Activated CD4-positive, alpha-beta T cell treated with anti-CD3 and anti-CD28 coated beads, Interleukin-2, amount 50 U/mL, for 24 hours (primary cell): ENCODE results near the gene OR52M1.
"Not testable (repeated sequence)": the region's sequence is repeated elsewhere in the genome, so short reads cannot be mapped to it uniquely, and the experiment has no call there.

Source experiments
- DNase-seq, 2 donors: peaks; one replicate each; pipeline ENCODE4 v3.0.0-alpha.2; 2020; ENCODE audit warnings: low read depth in 1 of 2, low spot score in 1 of 2

The OR52M1 gene

DNA sequence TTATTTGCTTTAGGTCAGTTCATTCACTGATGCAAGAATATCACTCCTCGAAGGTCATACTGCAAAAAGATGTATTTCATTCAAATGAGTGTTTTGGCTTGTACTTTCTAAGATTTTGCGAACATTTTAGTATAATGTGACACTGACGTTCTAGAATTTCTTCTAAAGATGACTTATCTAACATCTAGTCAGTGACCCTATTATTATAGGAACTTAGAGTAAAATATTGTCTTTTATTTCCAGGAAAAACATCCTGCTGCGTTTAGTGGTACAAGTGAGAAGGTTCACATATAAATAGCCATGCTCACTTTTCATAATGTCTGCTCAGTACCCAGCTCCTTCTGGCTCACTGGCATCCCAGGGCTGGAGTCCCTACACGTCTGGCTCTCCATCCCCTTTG is at the start of gene OR52M1:
Gene OR52M1 (plus strand): TSS at position 301 of the 400 bp plus-strand sequence. CDS start 0 bp downstream, at position 301.
- no peak for DNase-seq

DNA sequence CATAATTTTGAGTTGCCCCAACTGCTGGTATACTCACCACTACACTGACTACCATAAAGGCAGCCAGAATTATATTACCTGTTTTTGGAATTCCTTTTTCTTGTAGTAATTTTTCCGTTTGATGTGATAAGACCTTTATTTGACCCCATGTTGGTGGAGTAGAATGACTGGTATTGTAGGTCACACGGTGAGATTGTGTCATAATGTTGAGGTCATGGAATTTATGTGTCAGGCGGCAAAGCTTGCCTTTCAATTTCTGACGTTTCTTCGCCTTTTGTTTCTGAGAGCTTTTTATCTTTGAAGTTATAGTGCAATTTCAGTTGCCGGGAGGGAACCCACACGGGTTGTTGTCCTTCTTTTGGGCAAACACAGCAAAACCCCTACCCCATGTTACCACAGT is 49.5 kb upstream of the OR52M1 start:
- no peak for DNase-seq

GRCh38 chr11:4495986-4496385 is 49.0 kb upstream of the OR52M1 start:
- DNase-seq = no peak

GRCh38 chr11:4496557-4497248 is 48.3 kb upstream of the OR52M1 start:
- DNase-seq = no peak

DNA sequence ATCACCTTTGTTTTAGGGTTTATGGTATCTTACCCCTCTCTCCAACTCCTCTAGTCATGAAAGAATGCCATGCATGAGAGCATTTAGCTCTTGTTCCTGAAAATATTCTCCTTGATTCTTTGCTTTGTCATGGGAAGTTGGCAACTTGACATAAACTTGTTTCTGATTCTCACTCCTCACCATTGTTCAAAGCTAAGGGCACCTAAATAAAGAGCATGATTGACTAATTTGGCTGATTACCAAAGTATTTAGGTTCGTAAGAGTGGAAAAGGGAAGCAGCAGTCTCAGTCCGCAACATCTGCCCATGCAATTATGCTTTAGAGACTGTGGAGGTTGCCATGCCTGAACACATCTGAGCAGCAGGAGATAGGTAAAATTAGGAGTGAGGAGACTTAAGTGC is 36.1 kb upstream of the OR52M1 start:
- DNase-seq = no peak

- DNase-seq = no peak
These were observed 33.4 kb upstream of the OR52M1 start for GRCh38 chr11:4511282-4512245.

GRCh38 chr11:4514196-4514595 is 30.8 kb upstream of the OR52M1 start:
- no peak for DNase-seq

DNA sequence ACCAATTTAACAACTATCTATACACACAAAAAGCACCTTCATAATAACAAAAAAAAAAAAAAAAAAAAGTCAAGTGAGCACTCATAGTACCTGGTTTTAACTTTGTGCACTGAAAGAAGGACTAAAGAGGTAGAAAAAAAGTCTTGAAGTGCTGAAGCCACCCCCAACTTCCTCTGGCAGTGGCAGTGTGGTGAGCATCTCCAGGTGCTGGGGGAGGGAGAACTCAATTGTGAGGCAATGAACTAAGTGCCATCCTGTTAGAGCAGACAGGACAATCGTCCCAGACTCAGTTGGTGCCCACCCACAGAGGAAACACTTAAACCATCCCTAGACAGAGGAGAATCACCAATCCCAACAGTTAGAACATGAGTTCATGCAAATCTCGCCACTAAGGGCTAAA is 22.7 kb upstream of the OR52M1 start:
- no peak for DNase-seq

DNA sequence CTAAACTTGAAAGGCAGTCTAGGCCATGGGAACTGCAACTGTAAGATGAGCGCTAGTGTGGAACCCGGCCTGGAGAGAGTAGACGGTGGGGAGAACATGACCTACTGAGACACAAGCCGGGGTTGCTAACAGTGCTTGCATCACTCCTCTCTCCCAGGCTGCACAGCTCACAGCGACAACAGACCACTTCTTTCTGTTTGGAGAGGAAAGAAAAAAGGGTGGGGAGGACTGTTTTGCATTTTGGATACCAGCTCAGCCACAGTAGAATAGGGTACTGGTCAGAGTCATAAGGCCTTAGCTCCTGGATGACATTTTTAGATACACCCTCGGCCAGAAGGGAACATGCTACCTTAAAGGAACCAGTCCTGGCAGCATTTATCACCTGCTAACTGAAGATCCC is 22.2 kb upstream of the OR52M1 start:
- no peak for DNase-seq

- no peak for DNase-seq
These were observed 21.3 kb upstream of the OR52M1 start for GRCh38 chr11:4523666-4524065.

DNA sequence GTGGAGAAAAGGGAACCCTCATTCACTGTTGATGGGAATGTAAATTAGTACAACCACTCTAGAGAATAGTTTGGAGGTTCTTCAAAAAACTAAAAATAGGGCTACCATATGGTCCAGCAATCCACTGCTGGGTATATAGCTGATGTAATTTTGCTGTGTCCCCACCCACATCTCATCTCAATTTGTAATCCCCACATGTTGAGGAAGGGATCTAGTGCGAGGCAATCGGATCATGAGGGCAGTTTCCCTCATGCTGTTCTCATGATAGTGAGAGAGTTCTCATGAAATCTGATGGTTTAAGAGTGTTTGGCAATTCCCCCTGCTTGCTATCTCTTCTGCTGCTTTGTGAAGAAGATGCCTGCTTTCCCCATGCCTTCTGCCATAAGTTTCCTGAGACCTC is 17.1 kb upstream of the OR52M1 start:
- DNase-seq = no peak

DNA sequence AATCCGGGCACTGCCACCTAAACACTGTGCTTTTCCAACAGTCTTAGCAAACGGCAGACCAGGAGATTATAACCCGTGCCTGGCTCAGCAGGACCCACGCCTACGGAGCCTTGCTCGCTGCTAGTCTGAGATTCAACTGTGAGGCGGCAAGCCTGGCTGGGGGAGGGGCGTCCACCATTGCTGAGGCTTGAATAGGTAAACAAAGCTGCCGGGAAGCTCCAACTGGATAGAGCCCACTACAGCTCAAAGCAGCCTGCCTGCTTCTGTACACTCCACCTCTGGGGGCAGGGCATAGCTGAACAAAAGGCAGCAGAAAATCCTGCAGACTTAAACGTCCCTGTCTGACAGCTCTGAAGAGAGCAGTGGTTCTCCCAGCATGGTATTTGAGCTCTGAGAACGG is 13.3 kb upstream of the OR52M1 start:
- not testable (repeated sequence) for DNase-seq

GRCh38 chr11:4539603-4540219 is 5.3 kb upstream of the OR52M1 start:
- peak; percentile 6 to 13 for DNase-seq

GRCh38 chr11:4541071-4541470 is 3.9 kb upstream of the OR52M1 start:
- DNase-seq = no peak

- no peak for DNase-seq
These were observed 1.4 kb upstream of the OR52M1 start for GRCh38 chr11:4543561-4543960.

DNA sequence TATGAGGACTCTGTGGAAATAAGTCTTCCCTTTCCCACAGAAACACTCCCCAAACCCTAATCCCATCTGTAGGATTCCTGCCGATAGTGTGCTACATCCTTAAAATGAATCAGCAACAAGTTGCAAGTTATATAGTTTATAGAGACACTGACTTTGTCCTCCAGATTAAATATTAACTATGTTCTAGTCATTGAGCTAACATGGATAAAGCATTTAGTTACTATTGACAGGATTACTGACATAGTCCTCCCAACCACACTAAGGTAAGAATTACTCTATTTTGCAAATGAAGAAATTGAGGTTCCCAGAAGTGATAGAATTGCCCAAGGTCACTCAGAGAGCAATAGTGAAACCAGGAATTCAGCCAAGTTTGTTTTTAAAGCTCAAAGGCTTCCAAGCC is 1.9 kb downstream of the OR52M1 start:
- no peak for DNase-seq

DNA sequence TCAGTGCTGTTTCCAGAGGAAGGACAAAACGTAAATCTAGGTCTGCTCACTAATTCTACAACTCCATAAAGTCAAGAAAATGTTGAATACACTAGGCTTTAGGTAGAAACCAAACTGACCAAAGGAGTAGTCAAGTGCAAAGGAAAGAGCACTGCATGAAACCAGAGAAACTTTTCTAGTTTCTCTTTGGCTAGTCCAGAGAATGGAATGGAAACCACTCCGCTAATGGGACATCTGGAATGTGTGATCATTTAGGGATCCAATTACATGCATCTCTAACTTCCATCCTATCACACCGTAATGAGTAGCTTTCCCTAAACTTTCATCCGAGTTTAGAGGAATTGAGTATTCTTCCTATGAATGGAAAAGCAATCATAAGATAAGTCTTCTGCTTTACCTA is 2.4 kb downstream of the OR52M1 start:
- no peak for DNase-seq

DNA sequence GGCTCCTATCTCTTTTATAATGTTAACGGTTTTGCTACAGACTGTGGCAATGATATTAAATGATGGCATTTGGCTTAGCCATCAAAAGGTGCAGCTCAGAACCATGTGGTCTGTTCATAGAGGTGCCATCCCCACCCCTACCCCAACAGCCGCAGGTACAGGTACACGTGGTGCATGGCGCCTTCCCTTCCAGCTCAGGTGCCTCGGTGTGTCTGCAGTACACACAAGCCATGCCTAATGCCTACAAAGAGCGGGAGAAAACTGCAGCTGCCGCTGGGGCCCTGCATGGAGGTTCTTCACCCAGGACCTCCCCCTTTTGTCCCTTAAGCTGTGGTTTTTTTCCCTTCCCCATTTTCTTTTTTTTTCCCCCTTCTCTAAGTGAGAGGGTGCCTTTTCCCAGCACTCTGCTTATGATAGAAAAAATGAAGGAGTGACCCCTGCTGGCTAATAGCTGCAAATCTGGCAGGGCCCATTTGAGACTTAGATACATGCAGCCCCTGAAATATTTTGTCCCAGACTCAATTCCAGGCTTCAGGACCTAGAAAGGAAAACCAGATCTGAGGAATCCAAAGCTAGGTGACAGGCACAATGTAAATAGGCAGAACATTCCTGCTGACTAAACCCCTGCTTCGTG is 6.5 kb downstream of the OR52M1 start:
- DNase-seq = no peak

GRCh38 chr11:4559527-4560440 is 14.8 kb downstream of the OR52M1 start:
- no peak for DNase-seq

DNA sequence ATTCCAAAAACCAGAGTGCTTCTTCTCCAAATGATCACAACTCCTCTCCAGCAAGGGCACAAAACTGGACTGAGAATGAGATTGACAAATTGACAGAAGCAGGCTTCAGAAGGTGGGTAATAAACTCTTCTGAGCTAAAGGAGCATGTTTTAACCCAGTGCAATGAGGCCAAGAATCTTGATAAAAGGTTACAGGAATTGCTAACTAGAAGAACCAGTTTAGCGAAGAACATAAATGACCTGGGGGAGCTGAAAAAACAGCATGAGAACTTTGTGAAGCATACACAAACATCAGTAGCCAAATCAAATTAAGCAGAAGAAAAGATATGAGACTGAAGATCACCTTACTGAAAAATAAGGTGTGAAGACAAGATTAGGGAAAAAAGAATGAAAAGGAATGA is 15.5 kb downstream of the OR52M1 start:
- no peak for DNase-seq
